ENCODE results near the gene SLX9. TPM values are rescaled to one million over a fixed set of nuclear protein-coding genes. Genes with fewer than 3 reads are reported as not detected.

Gene SLX9
- total RNA-seq, 1 donor from 2014 or later, result 33.1 TPM

- Mint-ChIP-seq H3K9me3 (ENCODE audit: low read depth) (peaks cover 4% of the 10 kb centered on the region), H3K4me1 (ENCODE audit: low read depth) (peaks cover 23% of the 10 kb centered on the region), H3K4me3 (ENCODE audit: low read depth) (no peak overlapping the region), H3K36me3 (ENCODE audit: insufficient read depth) (no peaks in the 10 kb centered on the region), H3K27ac (no peak overlapping the region), H3K27me3 (peaks cover 17% of the 10 kb centered on the region)
- TF ChIP-seq, protein P1, sequence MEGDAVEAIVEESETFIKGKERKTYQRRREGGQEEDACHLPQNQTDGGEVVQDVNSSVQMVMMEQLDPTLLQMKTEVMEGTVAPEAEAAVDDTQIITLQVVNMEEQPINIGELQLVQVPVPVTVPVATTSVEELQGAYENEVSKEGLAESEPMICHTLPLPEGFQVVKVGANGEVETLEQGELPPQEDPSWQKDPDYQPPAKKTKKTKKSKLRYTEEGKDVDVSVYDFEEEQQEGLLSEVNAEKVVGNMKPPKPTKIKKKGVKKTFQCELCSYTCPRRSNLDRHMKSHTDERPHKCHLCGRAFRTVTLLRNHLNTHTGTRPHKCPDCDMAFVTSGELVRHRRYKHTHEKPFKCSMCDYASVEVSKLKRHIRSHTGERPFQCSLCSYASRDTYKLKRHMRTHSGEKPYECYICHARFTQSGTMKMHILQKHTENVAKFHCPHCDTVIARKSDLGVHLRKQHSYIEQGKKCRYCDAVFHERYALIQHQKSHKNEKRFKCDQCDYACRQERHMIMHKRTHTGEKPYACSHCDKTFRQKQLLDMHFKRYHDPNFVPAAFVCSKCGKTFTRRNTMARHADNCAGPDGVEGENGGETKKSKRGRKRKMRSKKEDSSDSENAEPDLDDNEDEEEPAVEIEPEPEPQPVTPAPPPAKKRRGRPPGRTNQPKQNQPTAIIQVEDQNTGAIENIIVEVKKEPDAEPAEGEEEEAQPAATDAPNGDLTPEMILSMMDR (IDR thresholded peaks at IDR 0.05; ENCODE audit: unreplicated experiment), result no peak
- DNase-seq (ENCODE audit: low spot score, unreplicated experiment), result no peak
Observed at GRCh38 chr21:45010096-45010495, 70.3 kb downstream of the SLX9 start.

GRCh38 chr21:45010860-45011259 is 71.0 kb downstream of the SLX9 start:
- no peak for DNase-seq (ENCODE audit: low spot score, unreplicated experiment)
- peaks cover 17% of the 10 kb centered on the region for H3K27me3 Mint-ChIP-seq
- H3K36me3 Mint-ChIP-seq (ENCODE audit: insufficient read depth), result no peaks in the 10 kb centered on the region
- TF ChIP-seq, protein P1 (IDR thresholded peaks at IDR 0.05; ENCODE audit: unreplicated experiment), result no peak
- no peak overlapping the region for H3K27ac Mint-ChIP-seq
- peaks cover 23% of the 10 kb centered on the region for H3K4me1 Mint-ChIP-seq (ENCODE audit: low read depth)
- H3K9me3 Mint-ChIP-seq (ENCODE audit: low read depth), result peaks cover 1% of the 10 kb centered on the region
- no peak overlapping the region for H3K4me3 Mint-ChIP-seq (ENCODE audit: low read depth)

DNA sequence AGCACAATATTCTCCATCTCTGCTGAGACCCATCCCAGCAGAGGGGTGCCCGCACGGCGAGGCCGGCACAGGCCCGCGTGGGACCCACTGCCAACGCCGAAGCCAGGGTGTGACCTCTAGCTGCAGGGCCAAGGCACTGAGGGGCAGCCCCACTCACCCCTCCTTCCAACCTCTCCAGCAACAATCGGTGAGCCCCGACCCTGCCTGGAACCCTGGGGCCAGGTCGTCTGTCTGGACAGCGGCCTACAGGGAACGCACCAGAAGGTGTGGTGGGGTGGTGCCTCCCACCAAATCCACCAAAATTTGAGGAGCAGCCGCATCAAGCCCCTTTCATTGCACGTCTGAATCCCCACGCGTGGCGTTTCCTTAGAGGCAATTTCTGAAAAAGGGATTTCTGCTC is 71.6 kb downstream of the SLX9 start:
- Mint-ChIP-seq H3K4me3 (ENCODE audit: low read depth) (no peak overlapping the region), H3K27me3 (peaks cover 20% of the 10 kb centered on the region), H3K4me1 (ENCODE audit: low read depth) (peaks cover 27% of the 10 kb centered on the region), H3K9me3 (ENCODE audit: low read depth) (no peaks in the 10 kb centered on the region), H3K36me3 (ENCODE audit: insufficient read depth) (no peaks in the 10 kb centered on the region), H3K27ac (peak overlapping the region; percentile 29)
- no peak for DNase-seq (ENCODE audit: low spot score, unreplicated experiment)
- TF ChIP-seq, protein P1 (IDR thresholded peaks at IDR 0.05; ENCODE audit: unreplicated experiment), result no peak

DNA sequence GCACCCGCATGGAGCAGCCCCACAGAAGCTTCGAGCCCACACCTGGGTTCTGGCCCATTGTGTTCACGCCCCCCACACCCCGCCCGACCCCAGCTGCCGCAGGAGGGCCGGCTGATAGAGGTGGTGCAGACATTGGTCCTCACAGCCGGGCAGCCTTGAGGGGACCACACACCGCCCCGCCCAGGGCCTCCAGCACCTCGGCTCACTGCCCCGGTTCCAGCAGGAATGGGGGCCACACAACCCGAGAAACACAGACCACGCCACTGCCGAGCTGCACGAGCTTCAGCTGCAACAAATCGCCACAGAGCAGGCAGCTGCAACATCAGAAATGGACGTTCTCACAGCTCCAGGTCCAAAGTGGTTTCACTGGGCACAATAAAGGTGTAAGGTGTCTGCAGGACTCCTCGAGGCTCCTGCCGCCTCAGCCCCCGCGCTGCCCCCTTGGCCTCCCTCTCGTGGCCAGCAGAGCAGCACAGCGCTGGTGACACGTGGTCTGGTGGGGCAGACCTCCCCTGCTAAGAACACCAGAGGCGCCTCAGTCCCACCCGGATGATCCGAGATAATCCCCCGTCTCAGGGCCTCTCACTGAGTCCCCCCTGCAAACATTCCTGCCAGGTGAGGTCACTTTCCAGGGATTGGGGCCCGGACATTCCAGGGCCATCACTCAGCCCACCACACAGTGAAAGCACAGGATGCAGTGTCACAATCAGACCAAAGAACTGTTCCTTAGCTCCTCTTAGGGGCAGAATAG is 72.3 kb downstream of the SLX9 start:
- peak; percentile 53 for DNase-seq (ENCODE audit: low spot score, unreplicated experiment)
- H3K27ac Mint-ChIP-seq, result peak overlapping the region; percentile 94
- H3K9me3 Mint-ChIP-seq (ENCODE audit: low read depth), result no peaks in the 10 kb centered on the region
- TF ChIP-seq, protein P1 (IDR thresholded peaks at IDR 0.05; ENCODE audit: unreplicated experiment), result no peak
- H3K4me1 Mint-ChIP-seq (ENCODE audit: low read depth), result peaks cover 30% of the 10 kb centered on the region
- peaks cover 24% of the 10 kb centered on the region for H3K27me3 Mint-ChIP-seq
- H3K36me3 Mint-ChIP-seq (ENCODE audit: insufficient read depth), result no peaks in the 10 kb centered on the region
- no peak overlapping the region for H3K4me3 Mint-ChIP-seq (ENCODE audit: low read depth)

- DNase-seq (ENCODE audit: low spot score, unreplicated experiment), result no peak
- H3K4me3 Mint-ChIP-seq (ENCODE audit: low read depth), result no peak overlapping the region
- TF ChIP-seq, protein P1 (IDR thresholded peaks at IDR 0.05; ENCODE audit: unreplicated experiment), result no peak
- H3K4me1 Mint-ChIP-seq (ENCODE audit: low read depth), result peaks cover 25% of the 10 kb centered on the region
- no peaks in the 10 kb centered on the region for H3K9me3 Mint-ChIP-seq (ENCODE audit: low read depth)
- H3K36me3 Mint-ChIP-seq (ENCODE audit: insufficient read depth), result no peaks in the 10 kb centered on the region
- peaks cover 31% of the 10 kb centered on the region for H3K27me3 Mint-ChIP-seq
- H3K27ac Mint-ChIP-seq, result peak overlapping the region; percentile 94
Observed at GRCh38 chr21:45012662-45013259, 72.9 kb downstream of the SLX9 start.
